ENCODE results near the gene CEP135.

- TF ChIP-seq CTCF (conservative IDR thresholded peaks at IDR 0.05; ENCODE audit: low read depth, low read length) = no peak
- no peak for TF ChIP-seq EZH2 (IDR thresholded peaks at IDR 0.05; ENCODE audit: borderline replicate concordance, low read depth, low read length, poor library complexity, severe bottlenecking)
These were observed 41.8 kb upstream of the CEP135 start for GRCh38 chr4:55906989-55907388.
